Activated T-cell treated with anti-CD3 and anti-CD28 coated beads, Interleukin-2, amount 50 U/mL, for 72 hours (primary cell): ENCODE measurements around the gene GPC6. TPM values are rescaled to one million over a fixed set of nuclear protein-coding genes. Genes with fewer than 3 reads are reported as not detected.

Source experiments
- ATAC-seq, 2 donors: fragments of 150-1000 bp; cut with Tn5 transposase; replicated peaks in 1 of 2; 2 replicates each; pipeline ENCODE4 v1.10.0; 2021; ENCODE audit warnings: moderate library complexity in 2 of 2, mild to moderate bottlenecking in 1 of 2
- DNase-seq, 2 donors: peaks; one replicate each; pipeline ENCODE4 v3.0.0; 2021 to 2022; ENCODE audit warnings: mixed read lengths in 1 of 2
- H3K27ac Mint-ChIP-seq: one replicate; pipeline ENCODE4 v1.8.0; 2022; ENCODE audit warnings: mild to moderate bottlenecking, moderate library complexity, mixed read lengths
- H3K27me3 Mint-ChIP-seq: one replicate; pipeline ENCODE4 v1.8.0; 2022; ENCODE audit warnings: low read depth, mixed read lengths
- H3K36me3 Mint-ChIP-seq, 2 donors: one replicate each; pipeline ENCODE4 v1.8.0; 2022; ENCODE audit warnings: mixed read lengths in 2 of 2, mild to moderate bottlenecking in 1 of 2; ENCODE audit not compliant: insufficient read depth in 2 of 2
- H3K4me1 Mint-ChIP-seq: one replicate; pipeline ENCODE4 v1.8.0; 2022; ENCODE audit warnings: low read depth, mixed read lengths
- H3K4me3 Mint-ChIP-seq, 2 donors: one replicate each; pipeline ENCODE4 v1.8.0; 2022; ENCODE audit warnings: mild to moderate bottlenecking in 2 of 2, mixed read lengths in 2 of 2, moderate library complexity in 2 of 2
- H3K9me3 Mint-ChIP-seq, 2 donors: one replicate each; pipeline ENCODE4 v1.8.0; 2022; ENCODE audit warnings: mixed read lengths in 2 of 2
- total RNA-seq, 2 donors: library from RNA; stranded (reverse); gene quantifications; one replicate each; pipeline ENCODE4 v1.2.3, GENCODE V29; 2022

The GPC6 gene
- total RNA-seq, 2 donors from 2014 or later = not detected

- Mint-ChIP-seq H3K4me3 (no peak overlapping the region), H3K4me1 (no peaks in the 10 kb centered on the region), H3K27me3 (peaks cover 30% of the 10 kb centered on the region), H3K9me3 (no peaks in the 10 kb centered on the region), H3K27ac (no peak overlapping the region), H3K36me3 (no peaks in the 10 kb centered on the region)
- ATAC-seq (no peak), DNase-seq (no peak)
Measured at GRCh38 chr13:93861818-93862217, 635.2 kb downstream of the GPC6 start.

GRCh38 chr13:93862259-93862658 is 635.7 kb downstream of the GPC6 start:
- ATAC-seq (no peak), DNase-seq (no peak)
- no peaks in the 10 kb centered on the region for H3K36me3 Mint-ChIP-seq
- H3K4me3 Mint-ChIP-seq = no peak overlapping the region
- no peaks in the 10 kb centered on the region for H3K4me1 Mint-ChIP-seq
- H3K27me3 Mint-ChIP-seq = peaks cover 30% of the 10 kb centered on the region
- H3K9me3 Mint-ChIP-seq = no peaks in the 10 kb centered on the region
- H3K27ac Mint-ChIP-seq = no peak overlapping the region

DNA sequence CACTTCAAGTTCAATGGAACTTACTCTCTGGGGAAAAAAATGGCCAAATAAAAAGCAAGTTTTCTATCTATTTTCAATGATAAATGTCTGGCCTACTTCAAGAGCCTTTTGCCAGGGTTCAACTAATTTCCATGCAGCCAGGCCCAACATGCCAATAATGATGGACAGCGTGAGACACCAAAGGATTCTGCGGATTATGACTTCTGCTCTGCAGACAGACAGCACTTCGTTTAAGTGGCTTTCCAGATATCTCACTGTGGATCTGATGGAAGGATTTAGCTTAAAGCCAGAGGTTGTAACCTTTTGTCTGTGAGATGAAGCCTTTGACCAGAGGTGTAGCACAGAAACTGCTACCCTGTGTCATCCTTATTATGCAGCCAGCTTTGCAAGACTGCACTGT is 638.6 kb downstream of the GPC6 start:
- ATAC-seq (no peak), DNase-seq (no peak)
- Mint-ChIP-seq H3K36me3 (no peaks in the 10 kb centered on the region), H3K27ac (no peak overlapping the region), H3K4me3 (no peak overlapping the region), H3K9me3 (no peaks in the 10 kb centered on the region), H3K27me3 (peaks cover 29% of the 10 kb centered on the region), H3K4me1 (no peaks in the 10 kb centered on the region)

DNA sequence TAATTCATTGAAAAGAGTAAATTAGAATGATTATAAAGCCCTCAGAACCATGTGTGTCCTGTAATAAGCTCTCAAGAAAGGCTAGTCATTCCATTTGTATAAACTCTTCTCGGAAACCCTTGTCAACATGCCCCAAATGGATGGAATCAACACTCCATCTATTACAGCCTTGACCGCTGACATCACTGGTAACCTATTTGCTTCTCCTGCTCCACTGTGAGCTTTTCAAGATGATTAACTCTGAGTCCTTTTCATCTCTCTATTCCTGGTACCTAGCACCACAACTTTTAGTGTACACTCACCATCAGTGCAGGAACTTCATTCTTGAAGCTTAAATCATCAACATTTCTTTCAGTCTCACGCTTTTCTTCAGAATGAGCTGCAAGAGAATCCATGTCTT is 640.9 kb downstream of the GPC6 start:
- H3K4me3 Mint-ChIP-seq = no peak overlapping the region
- H3K9me3 Mint-ChIP-seq = no peaks in the 10 kb centered on the region
- H3K36me3 Mint-ChIP-seq = no peaks in the 10 kb centered on the region
- H3K4me1 Mint-ChIP-seq = no peaks in the 10 kb centered on the region
- no peak overlapping the region for H3K27ac Mint-ChIP-seq
- ATAC-seq (no peak), DNase-seq (no peak)
- H3K27me3 Mint-ChIP-seq = peaks cover 19% of the 10 kb centered on the region

- no peak overlapping the region for H3K4me3 Mint-ChIP-seq
- H3K27ac Mint-ChIP-seq = no peak overlapping the region
- H3K27me3 Mint-ChIP-seq = peaks cover 9% of the 10 kb centered on the region
- no peak for ATAC-seq
- peaks cover 0 to 2% of the 10 kb centered on the region in 2 donors for H3K9me3 Mint-ChIP-seq
- no peaks in the 10 kb centered on the region for H3K36me3 Mint-ChIP-seq
- no peaks in the 10 kb centered on the region for H3K4me1 Mint-ChIP-seq
- no peak for DNase-seq
Measured at GRCh38 chr13:93872376-93872775, 645.8 kb downstream of the GPC6 start.

GRCh38 chr13:93872786-93873347 is 646.3 kb downstream of the GPC6 start:
- ATAC-seq (no peak), DNase-seq (no peak)
- Mint-ChIP-seq H3K27ac (no peak overlapping the region), H3K36me3 (peaks cover 0 to 3% of the 10 kb centered on the region in 2 donors), H3K27me3 (peaks cover 14% of the 10 kb centered on the region), H3K4me1 (no peaks in the 10 kb centered on the region), H3K9me3 (peaks cover 2 to 3% of the 10 kb centered on the region in 2 donors), H3K4me3 (no peak overlapping the region)

DNA sequence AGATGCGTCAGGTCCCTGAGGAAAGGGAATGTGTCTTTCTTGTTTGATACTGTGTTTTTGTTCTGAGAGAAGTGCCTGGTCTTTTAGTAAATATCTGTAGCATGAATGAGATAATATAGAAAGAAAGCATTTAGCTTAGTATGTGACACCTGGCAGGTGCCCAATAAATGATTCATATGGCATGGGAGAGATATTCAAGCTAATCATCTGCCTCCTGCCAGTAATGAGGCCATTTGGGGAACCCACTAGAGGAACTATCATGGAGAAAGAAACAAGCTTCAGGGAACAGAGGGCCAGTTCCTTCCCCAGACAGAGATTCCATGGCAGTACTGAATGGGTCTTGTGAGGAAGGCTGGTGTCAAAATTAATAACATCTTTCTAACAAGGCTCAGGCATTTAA is 648.9 kb downstream of the GPC6 start:
- H3K27me3 Mint-ChIP-seq = peaks cover 7% of the 10 kb centered on the region
- H3K27ac Mint-ChIP-seq = no peak overlapping the region
- no peaks in the 10 kb centered on the region for H3K4me1 Mint-ChIP-seq
- ATAC-seq = no peak
- no peak for DNase-seq
- peaks cover 1 to 6% of the 10 kb centered on the region in 2 donors for H3K36me3 Mint-ChIP-seq
- H3K9me3 Mint-ChIP-seq = peaks cover 4 to 6% of the 10 kb centered on the region in 2 donors
- H3K4me3 Mint-ChIP-seq = no peak overlapping the region

GRCh38 chr13:93876236-93876635 is 649.6 kb downstream of the GPC6 start:
- Mint-ChIP-seq H3K27ac (no peak overlapping the region), H3K4me3 (no peak overlapping the region), H3K4me1 (no peaks in the 10 kb centered on the region), H3K27me3 (peaks cover 7% of the 10 kb centered on the region), H3K9me3 (peaks cover 4 to 6% of the 10 kb centered on the region in 2 donors), H3K36me3 (peaks cover 1 to 6% of the 10 kb centered on the region in 2 donors)
- no peak for ATAC-seq
- no peak for DNase-seq

DNA sequence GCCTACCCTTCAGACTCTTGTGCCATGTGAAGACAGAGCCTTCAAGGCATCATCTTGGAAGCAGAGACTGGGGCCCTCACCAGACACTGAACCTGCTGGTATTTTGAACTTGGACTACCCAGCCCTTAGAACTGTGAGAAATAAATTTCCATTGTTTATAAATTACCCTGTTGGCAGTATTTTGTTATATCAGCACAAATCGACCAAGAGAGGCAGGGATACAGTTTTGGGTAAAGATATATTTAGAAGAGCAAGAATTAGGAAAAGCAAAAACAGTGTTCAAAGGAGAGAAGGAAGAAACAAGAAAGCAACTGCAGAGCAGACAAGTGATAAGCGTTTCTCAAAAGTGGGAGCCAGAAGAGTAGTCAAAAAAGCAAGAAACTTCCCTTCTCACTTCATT is 652.1 kb downstream of the GPC6 start:
- peaks cover 4 to 6% of the 10 kb centered on the region in 2 donors for H3K9me3 Mint-ChIP-seq
- no peak overlapping the region for H3K27ac Mint-ChIP-seq
- DNase-seq (no peak), ATAC-seq (no peak)
- peaks cover 1 to 6% of the 10 kb centered on the region in 2 donors for H3K36me3 Mint-ChIP-seq
- no peaks in the 10 kb centered on the region for H3K4me1 Mint-ChIP-seq
- H3K27me3 Mint-ChIP-seq = peaks cover 7% of the 10 kb centered on the region
- H3K4me3 Mint-ChIP-seq = no peak overlapping the region

DNA sequence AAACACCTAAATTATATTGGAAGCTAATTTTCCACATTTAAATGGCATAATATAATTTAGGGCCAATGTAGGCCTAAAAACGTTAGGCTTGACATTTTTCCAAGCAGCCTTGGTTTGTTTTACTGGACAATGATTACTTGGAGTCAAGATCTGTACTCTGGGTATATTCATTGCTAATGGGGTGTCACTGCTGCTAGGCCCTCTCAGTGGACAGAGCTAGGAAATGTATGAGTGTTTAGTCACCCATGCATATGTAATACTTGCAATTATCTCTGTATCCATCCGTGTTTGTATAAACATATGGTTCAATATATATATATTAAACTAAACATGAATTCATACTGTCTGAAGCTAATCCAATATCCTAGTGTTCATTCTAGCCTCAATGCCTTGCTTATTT is 654.8 kb downstream of the GPC6 start:
- Mint-ChIP-seq H3K4me3 (no peak overlapping the region), H3K27ac (no peak overlapping the region), H3K9me3 (peaks cover 2 to 6% of the 10 kb centered on the region in 2 donors), H3K36me3 (peaks cover 1 to 6% of the 10 kb centered on the region in 2 donors), H3K27me3 (peaks cover 7% of the 10 kb centered on the region), H3K4me1 (no peaks in the 10 kb centered on the region)
- ATAC-seq (no peak), DNase-seq (no peak)

DNA sequence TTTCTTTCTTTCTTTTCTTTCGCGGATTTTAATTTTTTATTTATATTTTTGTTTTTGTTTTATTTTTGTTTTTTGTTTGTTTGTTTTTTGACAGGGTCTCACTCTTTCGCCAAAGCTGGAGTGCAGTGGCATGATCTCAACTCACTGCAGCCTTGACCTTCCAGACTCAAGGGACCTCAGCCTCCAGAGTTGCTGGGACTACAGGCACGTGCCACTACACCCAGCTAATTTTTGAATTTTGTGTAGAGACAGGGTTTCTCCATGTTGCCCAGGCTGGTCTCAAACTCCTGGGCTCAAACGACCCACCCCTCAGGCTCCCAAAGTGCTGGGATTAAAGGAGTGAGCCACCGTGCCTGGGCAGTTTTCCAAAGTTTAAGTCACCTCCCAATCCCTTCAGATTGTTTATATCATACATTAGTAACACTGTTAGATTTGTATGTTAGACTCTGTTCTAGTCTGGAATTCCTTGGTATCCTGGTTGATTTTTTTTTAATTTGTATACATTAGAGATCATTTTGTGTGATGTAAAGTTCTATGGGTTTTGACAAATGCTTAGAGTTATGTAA is 655.6 kb downstream of the GPC6 start:
- Mint-ChIP-seq H3K4me1 (no peaks in the 10 kb centered on the region), H3K27ac (no peak overlapping the region), H3K27me3 (peaks cover 7% of the 10 kb centered on the region), H3K9me3 (peaks cover 2 to 6% of the 10 kb centered on the region in 2 donors), H3K36me3 (peaks cover 1 to 6% of the 10 kb centered on the region in 2 donors), H3K4me3 (no peak overlapping the region)
- no peak for DNase-seq
- ATAC-seq = no peak

GRCh38 chr13:93889430-93889951 is 662.9 kb downstream of the GPC6 start:
- no peaks in the 10 kb centered on the region for H3K4me1 Mint-ChIP-seq
- no peak overlapping the region for H3K4me3 Mint-ChIP-seq
- DNase-seq = no peak
- no peaks in the 10 kb centered on the region for H3K27me3 Mint-ChIP-seq
- H3K9me3 Mint-ChIP-seq = no peaks in the 10 kb centered on the region
- H3K36me3 Mint-ChIP-seq = no peaks in the 10 kb centered on the region
- ATAC-seq = no peak
- no peak overlapping the region for H3K27ac Mint-ChIP-seq

GRCh38 chr13:93899981-93900380 is 673.4 kb downstream of the GPC6 start:
- Mint-ChIP-seq H3K27me3 (peaks cover 6% of the 10 kb centered on the region), H3K4me1 (no peaks in the 10 kb centered on the region), H3K4me3 (no peak overlapping the region), H3K9me3 (no peaks in the 10 kb centered on the region), H3K27ac (no peak overlapping the region), H3K36me3 (no peaks in the 10 kb centered on the region)
- DNase-seq (no peak), ATAC-seq (no peak)

GRCh38 chr13:93900731-93901130 is 674.1 kb downstream of the GPC6 start:
- no peak for DNase-seq
- ATAC-seq = no peak
- H3K4me1 Mint-ChIP-seq = no peaks in the 10 kb centered on the region
- H3K4me3 Mint-ChIP-seq = no peak overlapping the region
- no peak overlapping the region for H3K27ac Mint-ChIP-seq
- peaks cover 6% of the 10 kb centered on the region for H3K27me3 Mint-ChIP-seq
- no peaks in the 10 kb centered on the region for H3K36me3 Mint-ChIP-seq
- no peaks in the 10 kb centered on the region for H3K9me3 Mint-ChIP-seq
